GM12878 (cell line): ENCODE data around the gene GFPT1.

Experiments used
- ASH2L ChIP-seq: fragments of 300-600, 200-600 bp; sonication (generic); IDR thresholded peaks from 2 replicates; pipeline ENCODE4 v1.6.1; 2017; ENCODE audit warnings: low read depth, mild to moderate bottlenecking, borderline replicate concordance
- RFX5 ChIP-seq: IDR thresholded peaks from 2 replicates; pipeline ENCODE4 v1.6.1; 2011; ENCODE audit warnings: low read depth, low read length, improper control_type of control experiment

DNA sequence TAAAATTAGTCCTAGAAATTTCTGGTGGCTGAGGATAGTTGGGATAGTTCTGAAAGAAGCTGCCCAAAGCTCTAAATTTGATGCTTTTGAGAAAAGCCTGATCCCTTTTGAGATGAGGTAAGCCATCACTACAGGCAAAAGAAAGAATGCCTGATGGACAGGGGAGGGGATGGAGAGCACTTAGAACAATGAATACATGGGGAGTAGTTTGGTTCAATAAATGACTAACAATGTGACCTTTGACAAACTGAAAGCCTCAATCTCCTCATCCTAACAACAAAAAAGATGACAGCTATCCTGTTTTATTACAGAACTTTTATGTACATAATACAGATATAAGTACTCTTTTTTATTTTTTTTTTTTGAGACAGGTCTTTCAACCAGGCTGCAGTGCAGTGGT lies 42.7 kb downstream of the GFPT1 start:
- TF ChIP-seq RFX5: no peak
- TF ChIP-seq ASH2L: no peak
